SK-N-SH (cell line): ENCODE results near the gene PBX1. TPM values are rescaled to one million over a fixed set of nuclear protein-coding genes. Genes with fewer than 3 reads are reported as not detected.

Experiments used
- CTCF ChIA-PET: fragments of 300-600, 350-600 bp; formaldehyde crosslinking; extraction: SDS; loops from one replicate; lab custom pipeline; 2021; lab: Yijun Ruan, JAX
- POLR2A ChIA-PET: fragments of 350-600 bp; sonication (Branson Sonifier 250); formaldehyde crosslinking; extraction: SDS; loops from one replicate; lab custom pipeline; 2020; ENCODE audit warnings: antibody characterized with exemption, inconsistent platforms; lab: Yijun Ruan, JAX
- DNase-seq: peaks from one replicate; pipeline ENCODE4 v3.0.0; 2012
- H2AFZ ChIP-seq: fragments of 200-600 bp; sonication (generic); 2 replicates; pipeline ENCODE4 v1.8.1; 2016; ENCODE audit warnings: antibody characterized with exemption, mild to moderate bottlenecking, low read depth
- H3F3A ChIP-seq: fragments of 200-600 bp; sonication (generic); replicated peaks from 2 replicates; pipeline ENCODE3; 2016; ENCODE audit warnings: antibody characterized with exemption, mild to moderate bottlenecking; ENCODE audit not compliant: insufficient read depth
- H3K27ac ChIP-seq, 2 experiments: fragments of 200-500 bp in 1 of 2; fragments of 200-600 bp in 1 of 2; sonication (Bioruptor generic) in 1 of 2; sonication (generic), shearing (Covaris generic) in 1 of 2; 2 replicates each; pipeline versions ENCODE4 v1.5.1 to v1.6.1; 2014 to 2016; ENCODE audit warnings: low read depth in 2 of 2, inconsistent platforms in 1 of 2, low read length in 1 of 2, mild to moderate bottlenecking in 1 of 2, mixed read lengths in 1 of 2
- H3K27me3 ChIP-seq: fragments of 200-600 bp; sonication (generic), shearing (Covaris generic); 2 replicates; pipeline ENCODE4 v1.6.1; 2016; ENCODE audit warnings: mixed run types; ENCODE audit not compliant: insufficient read depth
- H3K36me3 ChIP-seq, 2 experiments: fragments of 200-500 bp in 1 of 2; fragments of 200-600 bp in 1 of 2; sonication (Bioruptor generic) in 1 of 2; sonication (generic) in 1 of 2; replicated peaks in 1 of 2; 2 replicates each; pipeline versions ENCODE3 to v1.5.1; 2014 to 2016; ENCODE audit warnings: low read length in 1 of 2, mild to moderate bottlenecking in 1 of 2; ENCODE audit not compliant: insufficient read depth in 2 of 2, control insufficient read depth in 1 of 2
- H3K4me1 ChIP-seq, 2 experiments: fragments of 200-500 bp in 1 of 2; fragments of 200-600 bp in 1 of 2; sonication (Bioruptor generic) in 1 of 2; sonication (generic), shearing (Covaris generic) in 1 of 2; 2 replicates each; pipeline versions ENCODE4 v1.5.1 to v1.6.1; 2014 to 2016; ENCODE audit warnings: low read depth in 1 of 2, low read length in 1 of 2, mixed run types in 1 of 2; ENCODE audit not compliant: insufficient read depth in 2 of 2, control insufficient read depth in 1 of 2
- H3K4me2 ChIP-seq: fragments of 200-600 bp; sonication (generic), shearing (Covaris generic); 2 replicates; pipeline ENCODE4 v1.6.1; 2017; ENCODE audit warnings: mixed run types
- H3K4me3 ChIP-seq, 2 experiments: fragments of 200-500 bp in 1 of 2; fragments of 200-600 bp in 1 of 2; sonication (Bioruptor generic) in 1 of 2; sonication (generic), shearing (Covaris generic) in 1 of 2; 2 replicates each; pipeline versions ENCODE4 v1.5.1 to v1.8.1; 2014 to 2016; ENCODE audit warnings: low read depth in 2 of 2, inconsistent platforms in 1 of 2, low read length in 1 of 2, mild to moderate bottlenecking in 1 of 2, mixed read lengths in 1 of 2, moderate library complexity in 1 of 2
- H3K79me2 ChIP-seq: fragments of 200-600 bp; sonication (generic); 2 replicates; pipeline ENCODE4 v1.8.1; 2017; ENCODE audit warnings: mild to moderate bottlenecking; ENCODE audit not compliant: insufficient read depth
- H3K9ac ChIP-seq: fragments of 200-600 bp; sonication (generic); 2 replicates; pipeline ENCODE4 v1.6.1; 2017; ENCODE audit warnings: mixed run types
- H3K9me2 ChIP-seq: fragments of 200-600 bp; sonication (generic); 2 replicates; pipeline ENCODE4 v1.6.1; 2017; ENCODE audit warnings: mixed run types
- H3K9me3 ChIP-seq: fragments of 200-600 bp; sonication (generic); 2 replicates; pipeline ENCODE4 v1.6.1; 2017; ENCODE audit warnings: mixed run types, mild to moderate bottlenecking, moderate library complexity
- H4K20me1 ChIP-seq: fragments of 200-600 bp; sonication (generic); 2 replicates; pipeline ENCODE4 v1.6.1; 2017; ENCODE audit warnings: mild to moderate bottlenecking, mixed run types; ENCODE audit not compliant: insufficient read depth
- CTCF ChIP-seq: fragments of 200-600 bp; sonication (generic); IDR thresholded peaks from 2 replicates; pipeline ENCODE4 v1.6.1; 2017; ENCODE audit warnings: antibody characterized with exemption, mild to moderate bottlenecking, moderate library complexity
- FOSL2 ChIP-seq: IDR thresholded peaks from 2 replicates; pipeline ENCODE4 v1.4.0; 2012; ENCODE audit warnings: low read depth, mild to moderate bottlenecking, moderate library complexity, borderline replicate concordance
- GATA2 ChIP-seq: sonication (generic); formaldehyde crosslinking; IDR thresholded peaks from 2 replicates; pipeline ENCODE4 v1.5.0; 2020; ENCODE audit warnings: mild to moderate bottlenecking, missing genetic modification reagents
- MXI1 ChIP-seq: IDR thresholded peaks from 2 replicates; pipeline ENCODE4 v1.6.1; 2012; ENCODE audit warnings: mild to moderate bottlenecking, low read depth, low read length, improper control_type of control experiment
- NFIC ChIP-seq: IDR thresholded peaks from 2 replicates; pipeline ENCODE4 v1.4.0; 2012; ENCODE audit warnings: borderline replicate concordance
- RCOR1 ChIP-seq: fragments of 150-350 bp; IDR thresholded peaks from 2 replicates; pipeline ENCODE4 v1.6.1; 2017; ENCODE audit warnings: antibody characterized with exemption, low read length
- RFX5 ChIP-seq: IDR thresholded peaks from 2 replicates; pipeline ENCODE4 v1.6.1; 2012; ENCODE audit warnings: mild to moderate bottlenecking, improper control_type of control experiment, low read length
- RXRA ChIP-seq: IDR thresholded peaks from 2 replicates; pipeline ENCODE4 v1.4.0; 2012; ENCODE audit warnings: low read depth, mild to moderate bottlenecking, borderline replicate concordance
- SIN3A ChIP-seq: IDR thresholded peaks from 2 replicates; pipeline ENCODE4 v1.6.1; 2012; ENCODE audit warnings: low read depth, mild to moderate bottlenecking, low read length, moderate library complexity, borderline replicate concordance
- SMC3 ChIP-seq: IDR thresholded peaks from 2 replicates; pipeline ENCODE4 v1.6.1; 2012; ENCODE audit warnings: low read depth, low read length, improper control_type of control experiment
- TEAD4 ChIP-seq: IDR thresholded peaks from 2 replicates; pipeline ENCODE4 v1.4.0; 2012; ENCODE audit warnings: mild to moderate bottlenecking, borderline replicate concordance; ENCODE audit not compliant: insufficient read depth
- WGBS: methylation state at CpG from one replicate; pipeline ENCODE4 v1.1.6; 2017; ENCODE audit warnings: low lambda C conversion rate; 5-methylcytosine and 5-hydroxymethylcytosine counted together
- polyA plus RNA-seq, 3 experiments: library from polyadenylated mRNA; depleted of rRNA; stranded (reverse); fragments of >200 nt; gene quantifications; 2 replicates each; pipeline ENCODE4 v1.2.3, GENCODE V29; 2012
- TF ChIP-seq, protein P1 (sequence below): fragments of 150-350 bp; IDR thresholded peaks from 2 replicates; pipeline ENCODE4 v1.6.1; 2016; ENCODE audit warnings: mild to moderate bottlenecking, low read depth, low read length
- TF ChIP-seq, protein P2 (sequence below): IDR thresholded peaks from 2 replicates; pipeline ENCODE4 v1.4.0; 2012; ENCODE audit warnings: low read depth, borderline replicate concordance
- TF ChIP-seq, protein P3 (sequence below): fragments of 150-350 bp; IDR thresholded peaks from 2 replicates; pipeline ENCODE4 v1.6.1; 2017; ENCODE audit warnings: antibody characterized with exemption, low read length, low read depth, borderline replicate concordance

The PBX1 gene
- polyA plus RNA-seq, 1 of the 3 experiments (the other 2 are of a cell fraction) = 27.0 TPM

GRCh38 chr1:164619006-164619784 is 60.2 kb downstream of the PBX1 start:
- Histone ChIP-seq H4K20me1 (no peaks in the 10 kb centered on the region), H3K27me3 (no peaks in the 10 kb centered on the region), H3K9ac (no peak overlapping the region), H3K36me3 (no peaks in the 10 kb centered on the region), H3F3A (no peaks in the 10 kb centered on the region), H3K9me2 (no peaks in the 10 kb centered on the region), H3K27ac (no peak overlapping the region), H3K4me2 (no peak overlapping the region), H3K4me1 (0 out of 4 replicates have a peak, but pooled peaks cover 0 to 2% of the 10 kb centered on the region in 2 experiments), H3K79me2 (no peaks in the 10 kb centered on the region), H2AFZ (no peak overlapping the region), H3K4me3 (no peak overlapping the region), H3K9me3 (no peaks in the 10 kb centered on the region)
- POLR2A ChIA-PET = no interaction called here
- TF ChIP-seq NFIC (no peak), RXRA (no peak), RFX5 (no peak), RCOR1 (no peak), MXI1 (no peak), TEAD4 (no peak), CTCF (no peak), GATA2 (CRISPR knock-in tag) (no peak), SIN3A (no peak), SMC3 (no peak), FOSL2 (no peak)
- TF ChIP-seq, protein P1, sequence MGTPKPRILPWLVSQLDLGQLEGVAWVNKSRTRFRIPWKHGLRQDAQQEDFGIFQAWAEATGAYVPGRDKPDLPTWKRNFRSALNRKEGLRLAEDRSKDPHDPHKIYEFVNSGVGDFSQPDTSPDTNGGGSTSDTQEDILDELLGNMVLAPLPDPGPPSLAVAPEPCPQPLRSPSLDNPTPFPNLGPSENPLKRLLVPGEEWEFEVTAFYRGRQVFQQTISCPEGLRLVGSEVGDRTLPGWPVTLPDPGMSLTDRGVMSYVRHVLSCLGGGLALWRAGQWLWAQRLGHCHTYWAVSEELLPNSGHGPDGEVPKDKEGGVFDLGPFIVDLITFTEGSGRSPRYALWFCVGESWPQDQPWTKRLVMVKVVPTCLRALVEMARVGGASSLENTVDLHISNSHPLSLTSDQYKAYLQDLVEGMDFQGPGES = no peak
- TF ChIP-seq, protein P2, sequence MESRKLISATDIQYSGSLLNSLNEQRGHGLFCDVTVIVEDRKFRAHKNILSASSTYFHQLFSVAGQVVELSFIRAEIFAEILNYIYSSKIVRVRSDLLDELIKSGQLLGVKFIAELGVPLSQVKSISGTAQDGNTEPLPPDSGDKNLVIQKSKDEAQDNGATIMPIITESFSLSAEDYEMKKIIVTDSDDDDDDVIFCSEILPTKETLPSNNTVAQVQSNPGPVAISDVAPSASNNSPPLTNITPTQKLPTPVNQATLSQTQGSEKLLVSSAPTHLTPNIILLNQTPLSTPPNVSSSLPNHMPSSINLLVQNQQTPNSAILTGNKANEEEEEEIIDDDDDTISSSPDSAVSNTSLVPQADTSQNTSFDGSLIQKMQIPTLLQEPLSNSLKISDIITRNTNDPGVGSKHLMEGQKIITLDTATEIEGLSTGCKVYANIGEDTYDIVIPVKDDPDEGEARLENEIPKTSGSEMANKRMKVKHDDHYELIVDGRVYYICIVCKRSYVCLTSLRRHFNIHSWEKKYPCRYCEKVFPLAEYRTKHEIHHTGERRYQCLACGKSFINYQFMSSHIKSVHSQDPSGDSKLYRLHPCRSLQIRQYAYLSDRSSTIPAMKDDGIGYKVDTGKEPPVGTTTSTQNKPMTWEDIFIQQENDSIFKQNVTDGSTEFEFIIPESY = no peak
- TF ChIP-seq, protein P3, sequence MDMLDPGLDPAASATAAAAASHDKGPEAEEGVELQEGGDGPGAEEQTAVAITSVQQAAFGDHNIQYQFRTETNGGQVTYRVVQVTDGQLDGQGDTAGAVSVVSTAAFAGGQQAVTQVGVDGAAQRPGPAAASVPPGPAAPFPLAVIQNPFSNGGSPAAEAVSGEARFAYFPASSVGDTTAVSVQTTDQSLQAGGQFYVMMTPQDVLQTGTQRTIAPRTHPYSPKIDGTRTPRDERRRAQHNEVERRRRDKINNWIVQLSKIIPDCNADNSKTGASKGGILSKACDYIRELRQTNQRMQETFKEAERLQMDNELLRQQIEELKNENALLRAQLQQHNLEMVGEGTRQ = no peak
- DNase-seq = no peak
- CTCF ChIA-PET = interaction anchor here (0.8 to 2.4 kb wide), 9 partner anchors 9 to 1209 kb away, joined by 3 to 14 read pairs (median 5); partner anchors contain the start of gene PBX1
- 86% methylated on average over 3 of the region's 3 CpGs for WGBS
